Measurements from ENCODE around the gene SLC25A44.

GRCh38 chr1:156200044-156200443, 6.1 kb downstream of the SLC25A44 start:
- TF ChIP-seq, protein P1, sequence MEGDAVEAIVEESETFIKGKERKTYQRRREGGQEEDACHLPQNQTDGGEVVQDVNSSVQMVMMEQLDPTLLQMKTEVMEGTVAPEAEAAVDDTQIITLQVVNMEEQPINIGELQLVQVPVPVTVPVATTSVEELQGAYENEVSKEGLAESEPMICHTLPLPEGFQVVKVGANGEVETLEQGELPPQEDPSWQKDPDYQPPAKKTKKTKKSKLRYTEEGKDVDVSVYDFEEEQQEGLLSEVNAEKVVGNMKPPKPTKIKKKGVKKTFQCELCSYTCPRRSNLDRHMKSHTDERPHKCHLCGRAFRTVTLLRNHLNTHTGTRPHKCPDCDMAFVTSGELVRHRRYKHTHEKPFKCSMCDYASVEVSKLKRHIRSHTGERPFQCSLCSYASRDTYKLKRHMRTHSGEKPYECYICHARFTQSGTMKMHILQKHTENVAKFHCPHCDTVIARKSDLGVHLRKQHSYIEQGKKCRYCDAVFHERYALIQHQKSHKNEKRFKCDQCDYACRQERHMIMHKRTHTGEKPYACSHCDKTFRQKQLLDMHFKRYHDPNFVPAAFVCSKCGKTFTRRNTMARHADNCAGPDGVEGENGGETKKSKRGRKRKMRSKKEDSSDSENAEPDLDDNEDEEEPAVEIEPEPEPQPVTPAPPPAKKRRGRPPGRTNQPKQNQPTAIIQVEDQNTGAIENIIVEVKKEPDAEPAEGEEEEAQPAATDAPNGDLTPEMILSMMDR (IDR thresholded peaks at IDR 0.05): no peak
- no peak for TF ChIP-seq POLR2A (IDR thresholded peaks at IDR 0.05)
- TF ChIP-seq POLR2AphosphoS5 (IDR thresholded peaks at IDR 0.05): no peak
